GM10847 (cell line): ENCODE data around the gene NLRP12.

Experiments used
- POLR2A ChIP-seq: IDR thresholded peaks from 2 replicates; pipeline ENCODE4 v1.6.1; 2011; ENCODE audit not compliant: insufficient read length; ENCODE audit errors: extremely low read depth

NLRP12 gene

GRCh38 chr19:53787266-53787665 is 36.8 kb downstream of the NLRP12 start:
- no peak for TF ChIP-seq POLR2A

GRCh38 chr19:53786744-53787143 is 37.4 kb downstream of the NLRP12 start:
- TF ChIP-seq POLR2A, result no peak

GRCh38 chr19:53785196-53785889 is 38.8 kb downstream of the NLRP12 start:
- no peak for TF ChIP-seq POLR2A

- TF ChIP-seq POLR2A, result no peak
Measured at GRCh38 chr19:53782698-53783097, 41.4 kb downstream of the NLRP12 start.

GRCh38 chr19:53780506-53780905 is 43.6 kb downstream of the NLRP12 start:
- no peak for TF ChIP-seq POLR2A

GRCh38 chr19:53775524-53775923 is 48.6 kb downstream of the NLRP12 start:
- TF ChIP-seq POLR2A, result no peak

- no peak for TF ChIP-seq POLR2A
Measured at GRCh38 chr19:53773999-53774398, 50.1 kb downstream of the NLRP12 start.

GRCh38 chr19:53772943-53773342 is 51.2 kb downstream of the NLRP12 start:
- no peak for TF ChIP-seq POLR2A

GRCh38 chr19:53771144-53771543 is 53.0 kb downstream of the NLRP12 start:
- no peak for TF ChIP-seq POLR2A

GRCh38 chr19:53768401-53768800 is 55.7 kb downstream of the NLRP12 start:
- TF ChIP-seq POLR2A, result no peak
